Activated CD4-positive, alpha-beta T cell treated with anti-CD3 and anti-CD28 coated beads, Interleukin-10, Interleukin-2, amounts not matched to agents 100 ng/mL and 50 ng/mL, durations not matched to agents 16 hours and 8 hours (primary cell): Measurements from ENCODE around the gene ITPRID2.

Experiments used
- DNase-seq: peaks from one replicate; pipeline ENCODE4 v3.0.0-alpha.2; 2020

Gene ITPRID2

DNA sequence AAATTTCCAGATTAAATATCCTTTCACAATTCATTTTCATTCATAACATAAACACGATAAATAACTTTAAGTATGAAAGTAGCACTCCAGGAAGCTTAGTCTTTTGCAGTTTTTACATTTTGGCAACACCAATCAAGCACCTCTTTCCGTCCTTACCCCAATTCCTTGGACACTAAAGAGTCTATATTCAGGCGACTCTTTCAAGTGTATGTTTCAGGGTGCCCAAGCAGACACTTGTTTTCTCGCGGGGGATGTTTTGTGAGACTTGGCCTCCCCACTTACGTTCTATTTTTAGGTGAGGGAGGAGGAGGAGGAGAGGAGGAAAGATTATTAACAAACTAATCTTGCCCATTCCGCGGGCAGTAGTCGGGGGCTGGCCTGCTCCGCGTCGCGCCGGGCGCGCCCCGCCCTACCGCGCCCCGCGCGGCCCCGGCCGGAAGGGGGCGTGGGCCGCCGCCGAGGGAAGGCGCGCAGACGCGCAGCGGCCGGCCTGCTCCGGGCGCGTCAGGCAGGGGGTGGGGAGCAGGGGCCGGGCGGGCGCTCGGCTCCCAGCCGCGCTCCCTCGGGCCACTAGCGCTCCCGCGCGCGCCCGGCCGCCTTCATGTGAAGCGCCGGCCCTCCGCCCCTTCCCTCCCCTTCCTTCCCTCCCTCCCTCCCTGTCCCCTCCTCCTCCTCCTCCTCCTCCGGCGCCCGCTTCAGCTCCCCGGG is at the start of gene ITPRID2:
ITPRID2 (plus strand) TSS at position 473 of the 708 bp plus-strand sequence. CDS start 337 bp downstream, outside the sequence.
- DNase-seq: peak; percentile 86

DNA sequence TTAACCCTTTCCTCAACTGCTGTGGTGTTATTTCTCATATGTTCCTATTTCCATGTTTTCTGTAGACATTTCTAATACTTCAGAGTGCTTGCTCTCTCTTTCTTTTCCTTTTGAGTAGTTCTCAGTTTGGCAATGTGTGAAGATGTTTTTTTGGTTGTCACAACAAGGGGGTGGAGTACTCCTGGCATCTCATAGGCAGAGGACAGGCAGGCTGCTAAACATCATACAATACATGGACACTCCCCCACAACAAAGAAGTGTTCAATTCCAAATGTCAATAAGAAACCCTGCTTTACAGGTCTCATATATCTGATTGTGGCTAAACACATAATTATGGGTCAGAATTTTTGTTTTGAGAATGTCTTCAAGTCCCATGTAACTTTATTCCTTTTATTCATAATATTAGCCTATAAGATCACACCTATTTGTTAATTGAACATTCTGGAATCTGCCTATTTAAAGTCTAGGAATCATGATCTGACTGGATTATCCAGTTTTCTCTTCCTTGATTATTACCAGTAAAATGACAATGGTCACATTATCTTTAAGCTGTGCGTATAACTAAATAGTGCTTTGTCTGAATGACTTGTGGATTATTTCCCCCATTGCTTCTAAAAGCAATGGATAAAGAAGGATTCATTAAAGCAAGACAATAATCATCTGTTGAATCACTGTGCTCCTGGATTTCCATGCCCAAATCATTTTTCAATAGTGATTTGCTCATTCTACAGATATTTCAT is 46.8 kb upstream of the ITPRID2 start:
- no peak for DNase-seq

DNA sequence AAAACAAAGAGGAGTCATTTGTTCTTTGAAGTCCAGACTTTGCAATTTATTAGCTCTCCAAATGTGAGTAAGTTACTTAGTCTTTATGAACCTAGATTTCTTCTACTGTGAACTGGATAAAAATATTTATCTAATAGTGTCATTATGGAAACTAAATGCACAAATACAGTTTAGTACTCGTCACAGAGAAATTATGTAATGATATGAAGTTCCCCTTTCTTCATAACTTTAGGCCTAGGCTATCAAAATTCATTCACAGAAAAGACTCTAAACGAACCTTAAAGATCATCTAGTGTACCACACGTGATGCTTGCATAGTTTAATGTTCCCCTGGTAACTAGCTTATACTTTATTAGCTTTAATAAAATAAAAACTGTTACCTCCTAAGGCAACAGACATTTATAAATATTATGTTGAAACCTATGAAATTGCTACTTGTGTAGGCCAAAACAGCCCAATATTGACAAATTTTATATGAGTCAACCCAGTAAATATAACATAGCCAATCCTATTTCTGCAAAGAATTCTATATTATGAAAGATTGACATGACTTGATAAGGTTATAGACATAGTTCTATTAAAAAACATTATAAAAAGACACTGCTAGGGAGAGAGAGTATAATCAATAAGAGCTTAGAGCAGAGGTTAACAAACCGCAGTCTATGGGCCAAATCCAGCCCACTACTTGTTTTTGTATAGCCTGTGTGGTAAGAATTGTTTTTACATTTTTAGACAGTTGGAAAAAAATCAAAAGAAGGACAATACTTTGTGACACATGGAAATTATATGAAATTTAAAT is 44.9 kb upstream of the ITPRID2 start:
- no peak for DNase-seq

DNA sequence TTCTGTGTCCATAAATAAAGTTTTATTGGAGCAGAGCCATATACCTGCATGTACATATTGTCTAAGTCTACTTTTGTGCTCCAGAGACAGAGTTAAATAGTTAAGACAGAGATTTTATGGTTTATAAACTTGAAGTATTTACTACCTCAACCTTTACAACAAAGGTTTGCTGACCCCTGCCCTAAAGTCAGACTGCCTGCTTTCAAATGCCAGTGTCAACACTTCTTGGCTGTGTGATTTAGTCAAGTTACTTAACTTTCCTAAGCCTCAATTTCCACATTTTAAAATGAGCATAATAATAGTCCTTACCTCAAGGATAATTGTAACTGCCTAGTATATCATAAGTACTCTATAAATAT is 44.4 kb upstream of the ITPRID2 start:
- DNase-seq: no peak

DNA sequence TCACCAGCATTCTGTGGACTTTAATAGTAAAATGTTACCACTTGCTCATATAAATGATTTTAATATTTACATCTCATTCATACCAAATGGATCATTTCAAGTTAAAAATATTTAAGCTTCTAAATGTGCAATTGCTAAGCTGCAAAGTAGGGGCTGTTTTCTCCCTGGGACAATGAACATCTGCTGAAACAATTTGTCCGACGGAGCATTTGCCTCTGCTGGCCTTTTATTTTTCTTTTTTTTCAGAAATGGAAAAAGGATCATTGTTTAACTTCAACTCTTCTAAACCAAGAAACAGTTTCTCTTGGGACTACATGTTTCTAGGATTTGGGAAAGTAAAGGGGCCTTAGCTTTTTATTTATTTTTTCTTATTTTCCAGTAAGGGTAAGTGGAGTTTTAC is 43.8 kb upstream of the ITPRID2 start:
- DNase-seq: no peak

DNA sequence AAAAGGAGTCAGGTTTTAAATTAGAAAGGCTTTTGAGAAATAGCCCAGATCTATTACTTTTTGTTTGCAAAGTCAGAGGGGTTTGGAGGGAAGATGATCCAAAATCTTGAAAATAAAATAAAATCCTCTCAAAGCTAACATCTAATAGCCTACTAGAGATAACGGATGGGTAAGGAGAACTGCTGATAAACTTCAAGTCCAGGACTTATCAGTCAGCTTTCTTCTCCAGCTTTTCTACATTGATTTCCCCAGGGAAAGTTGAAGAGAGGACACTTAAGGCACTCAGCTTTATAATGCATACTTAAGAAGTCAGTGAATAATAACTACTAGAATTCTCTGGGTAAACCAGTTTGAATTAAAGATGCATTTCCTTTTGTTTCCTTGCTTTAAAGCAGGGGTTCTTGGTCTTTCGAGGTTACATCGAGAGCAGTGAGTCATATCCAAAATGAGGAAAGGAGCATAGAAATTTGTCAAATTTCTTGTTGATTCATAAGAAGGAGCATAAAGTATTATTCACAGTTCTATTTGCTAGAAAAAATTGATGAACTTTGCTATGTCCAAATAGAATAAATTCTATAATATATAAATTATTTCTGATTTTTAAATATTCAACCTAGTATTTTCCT is 43.2 kb upstream of the ITPRID2 start:
- DNase-seq: peak; percentile 37

DNA sequence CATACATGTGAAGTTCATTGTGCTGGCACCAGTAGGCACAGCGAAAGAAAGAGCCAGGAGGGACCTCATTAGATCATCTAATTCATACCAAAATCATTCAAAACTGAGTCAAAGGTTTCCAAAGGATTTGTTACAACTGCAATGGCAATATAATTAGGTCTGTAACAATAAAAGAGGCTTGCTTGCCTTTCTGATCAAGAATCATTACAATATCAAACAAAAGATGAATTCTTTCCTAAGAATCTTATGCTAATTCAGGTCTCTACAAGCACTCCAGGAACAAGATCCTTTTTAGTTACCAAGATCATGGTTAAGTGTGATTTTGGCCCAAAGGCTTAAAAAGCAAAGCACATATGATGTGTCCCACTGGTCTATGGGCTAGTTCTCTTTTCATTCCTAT is 41.9 kb upstream of the ITPRID2 start:
- no peak for DNase-seq

DNA sequence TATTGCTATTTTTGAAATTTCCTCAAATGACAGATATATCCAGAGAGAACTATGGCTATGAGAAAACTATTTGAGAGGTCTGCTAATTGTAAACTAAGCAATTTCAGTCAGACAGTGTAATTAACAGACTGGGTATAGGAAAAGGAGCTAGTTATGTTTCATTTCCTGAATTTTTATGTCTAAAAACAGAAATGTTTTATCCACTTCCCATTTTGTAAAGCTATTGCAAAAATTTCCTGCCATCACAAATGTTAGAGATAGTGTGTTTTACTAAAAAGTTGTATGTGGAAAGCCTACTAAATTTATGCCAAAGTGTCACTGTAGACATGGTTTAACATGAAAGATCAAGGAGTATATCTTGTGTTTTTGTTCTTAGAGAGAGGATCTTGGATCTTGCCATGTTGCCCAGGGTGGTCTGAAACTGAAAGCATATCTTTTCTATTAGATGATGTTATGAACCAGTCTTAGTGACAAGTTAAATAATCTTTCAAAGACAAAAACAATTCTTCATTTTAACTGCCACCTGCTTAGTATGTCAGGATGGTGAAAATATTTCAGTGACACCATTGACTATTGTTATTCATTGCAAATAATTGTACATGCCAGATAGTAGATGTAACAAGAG is 40.5 kb upstream of the ITPRID2 start:
- DNase-seq: no peak

DNA sequence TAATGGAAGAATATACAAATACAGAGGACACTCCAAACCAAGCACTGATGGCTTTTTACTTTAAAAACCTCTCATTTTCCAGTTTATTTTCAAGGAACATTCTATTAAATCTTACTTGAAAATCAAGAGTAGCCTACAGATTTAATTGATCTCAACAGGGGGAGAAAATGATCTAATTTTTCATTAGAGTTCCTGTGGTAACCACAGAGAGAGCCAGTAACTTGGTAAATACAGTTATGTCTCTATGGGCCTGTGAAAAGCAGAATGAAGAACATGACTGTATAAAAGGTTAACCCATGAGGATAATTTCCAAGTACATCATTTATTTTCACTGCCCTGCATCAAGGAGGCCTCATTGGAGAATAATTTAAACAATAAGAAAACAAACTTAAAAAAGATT is 39.8 kb upstream of the ITPRID2 start:
- no peak for DNase-seq

DNA sequence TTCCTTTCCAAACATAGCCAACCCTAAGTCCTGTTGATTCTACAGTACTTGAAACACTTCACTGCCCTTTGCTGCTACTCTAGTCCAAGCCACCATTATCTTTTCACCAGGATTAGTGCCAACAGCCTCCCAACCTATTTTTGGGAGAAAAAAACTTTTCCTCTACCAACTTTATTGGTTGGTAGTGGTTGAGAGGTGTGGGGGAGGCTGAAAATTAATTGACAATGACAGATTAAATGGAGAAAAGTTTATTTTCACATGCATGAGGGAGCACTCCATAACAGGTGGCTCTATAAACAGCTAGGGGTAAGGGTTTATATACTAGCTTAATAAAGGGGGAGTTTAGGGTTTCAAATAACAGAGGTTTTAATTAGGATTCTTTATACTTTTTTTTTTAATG is 37.8 kb upstream of the ITPRID2 start:
- DNase-seq: no peak

DNA sequence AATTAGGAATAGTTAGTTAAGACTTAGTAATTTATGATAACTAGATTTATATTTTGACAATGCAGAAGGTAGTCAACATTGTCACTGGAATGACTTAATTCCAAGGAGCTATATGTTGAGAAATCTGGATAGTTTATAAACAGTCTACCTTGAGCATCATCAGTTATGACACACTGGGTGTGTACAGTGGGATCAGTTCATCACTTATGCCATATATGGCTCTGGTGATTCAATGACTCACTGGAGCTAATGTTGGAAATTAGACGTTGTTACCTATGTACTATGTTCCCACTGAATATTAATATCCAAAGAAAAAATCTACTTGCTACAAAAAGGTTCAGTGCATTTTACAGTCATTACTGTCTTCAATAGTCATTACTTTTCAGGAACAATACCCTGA is 34.0 kb upstream of the ITPRID2 start:
- DNase-seq: no peak

DNA sequence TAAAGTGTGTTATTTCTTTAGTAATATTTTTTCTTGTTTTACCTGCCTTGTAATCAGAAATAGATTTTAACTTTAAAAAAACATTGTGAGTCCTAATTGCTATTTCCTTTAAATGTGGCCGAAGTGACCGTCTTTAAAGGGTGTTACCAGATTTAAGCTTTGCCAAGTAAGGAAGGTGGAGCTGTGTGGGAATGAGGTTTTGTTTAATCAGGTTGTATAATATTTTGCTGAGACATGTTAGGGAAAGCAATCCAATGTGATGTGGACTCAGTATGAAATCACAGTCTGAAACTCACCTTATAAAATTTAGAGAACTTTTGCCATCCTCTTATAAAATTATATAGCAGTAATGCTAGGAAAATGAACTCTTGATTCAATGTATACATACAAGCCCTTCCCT is 32.9 kb upstream of the ITPRID2 start:
- DNase-seq: no peak

DNA sequence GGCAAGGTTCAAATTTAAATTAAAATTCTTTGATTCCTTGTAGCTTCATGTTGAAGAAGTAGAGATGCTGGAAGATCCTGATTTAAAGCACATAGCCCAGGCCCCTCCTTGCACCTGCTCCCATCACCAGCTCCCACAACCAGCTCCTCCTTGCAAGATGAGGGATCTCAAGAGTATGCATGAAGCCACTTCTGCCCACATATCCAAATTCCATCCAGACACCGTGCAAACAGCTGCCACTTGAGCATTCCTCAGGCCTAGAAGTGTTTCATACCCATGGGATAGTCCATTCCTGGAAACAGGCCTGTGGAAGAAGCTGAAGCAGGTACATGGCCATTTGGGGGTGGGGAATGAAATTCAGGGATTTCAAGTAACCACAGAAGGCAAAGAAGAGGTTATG is 32.4 kb upstream of the ITPRID2 start:
- DNase-seq: no peak

DNA sequence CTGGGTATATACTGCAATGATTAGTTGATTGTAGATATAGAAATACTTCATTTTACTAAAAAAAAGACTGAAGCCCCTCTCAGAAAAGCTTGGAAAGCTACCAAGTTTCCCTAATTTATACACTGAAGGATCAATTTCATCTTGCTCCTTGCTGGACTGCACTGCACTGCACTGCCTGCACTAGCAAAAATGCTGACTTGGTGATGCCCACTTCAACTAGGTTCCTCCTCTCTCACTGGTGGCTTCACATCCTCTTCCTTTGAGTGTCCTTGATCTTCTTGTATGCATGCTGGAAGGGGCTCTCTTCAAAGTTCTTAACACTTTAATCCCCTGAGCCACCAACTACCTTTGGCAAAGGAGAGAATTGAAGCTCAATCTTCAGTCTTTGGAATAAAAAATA is 31.7 kb upstream of the ITPRID2 start:
- DNase-seq: no peak

DNA sequence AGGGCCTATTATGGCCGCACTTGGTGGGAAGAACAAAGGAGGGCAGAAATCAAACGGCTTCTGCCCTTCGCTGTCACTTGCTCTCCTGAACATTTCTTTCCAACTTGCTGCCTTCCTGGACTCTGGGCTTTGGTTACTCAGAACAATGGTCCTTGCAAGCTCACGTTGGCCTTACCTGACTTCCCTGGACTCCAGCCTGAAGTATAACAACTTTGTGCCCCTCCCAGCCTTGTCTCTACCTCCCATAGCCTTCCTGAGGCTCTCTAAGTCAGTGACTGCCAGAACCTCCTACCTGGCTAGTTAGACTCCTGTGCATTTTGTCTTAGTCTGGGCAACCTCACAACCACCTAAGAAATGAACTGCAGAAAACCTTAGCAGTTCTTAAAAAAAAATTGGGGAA is 30.2 kb upstream of the ITPRID2 start:
- DNase-seq: no peak

DNA sequence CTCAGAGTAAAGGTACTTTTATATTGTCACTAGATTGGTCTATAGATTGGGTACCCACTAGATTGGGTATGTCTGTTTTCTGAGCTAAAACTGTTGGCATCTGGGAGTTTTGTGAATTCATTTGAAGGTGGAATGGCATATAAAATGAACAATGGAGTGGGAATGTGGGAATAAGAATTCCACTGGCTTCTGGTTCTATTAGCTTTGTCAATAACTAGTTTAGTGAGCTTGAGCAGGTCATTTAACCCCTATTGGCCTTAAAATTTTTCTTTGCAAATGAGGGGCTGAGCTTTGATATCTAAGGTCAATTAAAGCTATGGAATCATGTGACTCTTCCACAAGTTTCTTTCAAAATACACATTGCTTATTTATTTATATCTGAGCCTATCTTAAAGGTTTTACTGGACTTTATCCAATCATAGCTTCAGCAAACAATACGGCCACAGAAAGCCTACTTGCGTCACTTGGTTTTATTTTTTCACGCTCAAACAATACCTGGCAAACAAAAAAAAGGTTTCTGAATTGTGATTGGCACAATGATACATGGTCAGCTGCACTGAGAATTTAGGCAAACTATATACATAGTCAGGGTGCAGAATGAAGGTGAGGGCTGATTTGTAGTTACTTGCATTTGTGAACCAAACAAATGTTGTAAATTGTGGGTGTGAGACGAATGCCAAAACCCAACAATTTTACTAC is 28.8 kb upstream of the ITPRID2 start:
- no peak for DNase-seq

DNA sequence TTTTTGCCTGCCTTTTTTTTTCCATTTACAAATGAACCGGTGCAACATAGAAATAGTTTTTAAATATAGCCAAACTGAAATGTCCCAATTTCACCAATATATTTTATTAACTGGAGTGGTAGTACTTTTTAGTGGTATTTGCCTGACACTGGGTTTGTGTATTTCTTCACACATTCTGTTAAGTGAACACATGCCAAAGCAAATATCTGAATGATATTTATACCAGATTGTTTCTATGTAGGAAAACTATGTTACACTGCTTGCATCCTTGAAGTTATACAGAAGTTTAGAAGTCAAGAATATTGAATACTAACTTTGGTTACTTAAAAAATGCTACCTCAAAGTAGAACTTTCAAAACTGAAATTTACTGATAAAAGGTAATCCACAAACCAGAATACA is 19.4 kb upstream of the ITPRID2 start:
- no peak for DNase-seq

DNA sequence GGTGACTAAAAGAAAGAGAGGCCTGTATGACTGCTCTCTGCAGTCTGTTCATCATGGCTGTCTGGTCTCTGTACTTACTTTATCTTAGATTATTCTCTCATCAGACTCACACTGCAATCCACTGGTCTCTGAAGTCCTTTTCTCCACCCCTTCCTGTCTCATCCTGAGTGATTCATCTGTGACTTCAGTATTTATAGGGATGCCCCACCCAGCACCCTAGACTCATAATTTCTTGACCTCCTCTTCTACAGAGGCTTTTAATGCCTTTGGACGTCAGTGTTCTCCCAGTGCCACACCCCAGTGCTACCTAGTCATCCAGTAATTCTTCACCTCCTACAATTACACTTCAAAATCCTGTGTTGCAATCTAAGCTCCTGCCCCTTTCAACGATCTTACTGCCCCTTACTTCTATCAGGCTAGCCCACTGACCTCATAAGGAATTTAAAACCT is 14.9 kb upstream of the ITPRID2 start:
- peak; percentile 2 for DNase-seq

DNA sequence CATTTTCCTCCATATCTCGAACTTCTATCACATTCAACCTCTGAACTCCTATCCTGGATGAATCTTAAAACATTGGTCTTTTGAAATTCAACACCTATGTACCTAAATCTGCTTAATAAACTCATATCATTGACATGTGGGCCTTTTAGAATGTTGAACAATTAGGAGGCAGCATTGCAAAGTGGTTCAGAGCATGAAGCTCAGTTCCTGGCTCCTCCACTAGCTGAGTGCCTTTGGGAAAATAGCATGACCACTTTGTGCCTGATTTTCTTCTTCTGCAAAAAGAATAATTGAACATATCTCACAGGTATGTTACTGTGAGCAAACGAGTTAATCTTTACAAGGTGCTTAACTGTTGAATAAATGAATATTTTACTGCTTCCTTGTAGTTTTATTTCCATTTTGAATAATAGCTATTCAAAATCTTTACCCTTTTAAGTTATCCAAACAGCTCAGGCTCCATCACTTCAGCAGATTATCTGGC is 14.3 kb upstream of the ITPRID2 start:
- no peak for DNase-seq

DNA sequence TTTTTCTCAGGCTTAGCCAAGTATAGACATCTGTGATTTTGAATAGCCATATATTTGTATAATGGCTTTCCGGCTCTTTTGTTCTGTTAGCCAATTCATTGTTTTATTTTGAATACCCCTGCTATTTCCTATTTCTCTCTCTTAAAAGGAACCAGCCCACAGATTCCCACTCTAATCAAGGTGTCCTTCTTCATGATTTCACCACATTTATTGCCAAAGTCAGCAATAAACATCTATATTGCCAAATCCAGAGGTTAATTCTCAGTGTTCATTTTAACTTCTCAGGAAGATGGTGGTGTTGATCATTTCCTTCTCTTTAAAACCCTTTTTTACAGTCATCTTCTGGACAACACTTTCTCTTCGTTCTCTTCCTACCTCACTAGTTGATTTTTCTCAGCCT is 13.1 kb upstream of the ITPRID2 start:
- DNase-seq: no peak

DNA sequence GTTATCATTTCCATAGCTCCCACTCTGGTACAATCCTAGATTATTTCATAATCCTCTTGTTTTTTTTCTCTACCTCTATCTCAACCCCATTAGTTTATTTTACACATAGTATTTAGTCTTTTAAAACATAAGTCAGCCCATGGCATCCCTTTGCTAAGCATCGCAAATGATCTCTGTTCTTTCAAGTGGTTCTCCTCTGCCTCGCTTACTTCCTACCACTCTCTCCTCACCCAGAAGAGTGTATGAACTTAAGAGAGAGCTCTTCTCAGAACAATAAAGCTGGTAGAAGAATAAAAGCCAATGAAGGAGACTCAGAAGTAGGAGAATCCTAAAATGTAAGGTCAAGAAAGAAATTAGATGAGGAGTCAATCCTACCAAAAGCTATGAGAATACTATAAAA is 12.2 kb upstream of the ITPRID2 start:
- DNase-seq: no peak
